AG04450 (cell line): ENCODE measurements around the gene NDUFS6. TPM values are rescaled to one million over a fixed set of nuclear protein-coding genes. Genes with fewer than 3 reads are reported as not detected.

Experiments used
- CTCF ChIA-PET: fragments of 300-600, 350-600 bp; formaldehyde crosslinking; extraction: SDS; loops from one replicate; lab custom pipeline; 2022; ENCODE audit warnings: antibody characterized with exemption, inconsistent platforms; lab: Charles Lee
- POLR2A ChIA-PET: fragments of 350-600 bp; formaldehyde crosslinking; extraction: SDS; loops from one replicate; lab custom pipeline; 2021; ENCODE audit warnings: antibody characterized with exemption, inconsistent platforms; lab: Yijun Ruan, JAX
- DNase-seq: peaks from one replicate; pipeline ENCODE4 v3.0.0-alpha.2; 2011; ENCODE audit warnings: low read depth, low spot score
- H3K27ac ChIP-seq: one replicate; pipeline ENCODE4 v1.5.1; 2012; ENCODE audit warnings: low read depth, low read length, control low read depth
- H3K27me3 ChIP-seq: one replicate; pipeline ENCODE4 v1.6.0; 2012; ENCODE audit warnings: low read length; ENCODE audit not compliant: control insufficient read depth, insufficient read depth
- H3K4me3 ChIP-seq: 2 replicates; pipeline ENCODE4 v1.5.1; 2011; ENCODE audit warnings: mild to moderate bottlenecking, low read depth, low read length, control low read depth
- H3K9me3 ChIP-seq: 2 replicates; pipeline ENCODE4 v1.5.1; 2012; ENCODE audit warnings: low read length; ENCODE audit not compliant: control insufficient read depth, insufficient read depth
- CTCF ChIP-seq: IDR thresholded peaks from 2 replicates; pipeline ENCODE4 v1.5.1; 2011; ENCODE audit warnings: low read depth, low read length, control low read depth, inconsistent platforms
- polyA plus RNA-seq: library from polyadenylated mRNA; depleted of rRNA; stranded (reverse); fragments of >200 nt; gene quantifications from 2 replicates; pipeline ENCODE4 v1.2.3, GENCODE V29; 2011

Gene NDUFS6
- polyA plus RNA-seq, 1 experiment = 51.8 TPM

GRCh38 chr5:1784197-1785050 is 16.8 kb upstream of the NDUFS6 start:
- no peak for DNase-seq
- no peak for TF ChIP-seq CTCF
- Histone ChIP-seq H3K4me3 (no peak overlapping the region), H3K27me3 (no peaks in the 10 kb centered on the region), H3K9me3 (peaks cover 4% of the 10 kb centered on the region), H3K27ac (no peak overlapping the region)
- ChIA-PET POLR2A (no interaction called here), CTCF (no interaction called here)

GRCh38 chr5:1785062-1785461 is 16.1 kb upstream of the NDUFS6 start:
- no peak for TF ChIP-seq CTCF
- Histone ChIP-seq H3K4me3 (no peak overlapping the region), H3K27ac (no peak overlapping the region), H3K9me3 (peaks cover 4% of the 10 kb centered on the region), H3K27me3 (no peaks in the 10 kb centered on the region)
- ChIA-PET CTCF (no interaction called here), POLR2A (no interaction called here)
- DNase-seq = no peak

- no peak overlapping the region for H3K4me3 ChIP-seq
- DNase-seq = no peak
- no peaks in the 10 kb centered on the region for H3K27me3 ChIP-seq
- ChIA-PET POLR2A (no interaction called here), CTCF (no interaction called here)
- no peak for TF ChIP-seq CTCF
- H3K27ac ChIP-seq = no peak overlapping the region
- H3K9me3 ChIP-seq = peaks cover 4% of the 10 kb centered on the region
Observed at GRCh38 chr5:1785984-1786383, 15.2 kb upstream of the NDUFS6 start.

- ChIA-PET POLR2A (no interaction called here), CTCF (no interaction called here)
- no peaks in the 10 kb centered on the region for H3K27me3 ChIP-seq
- H3K4me3 ChIP-seq = no peak overlapping the region
- TF ChIP-seq CTCF = no peak
- no peak overlapping the region for H3K27ac ChIP-seq
- peaks cover 4% of the 10 kb centered on the region for H3K9me3 ChIP-seq
- no peak for DNase-seq
Observed at GRCh38 chr5:1786621-1787471, 14.4 kb upstream of the NDUFS6 start.
